ENCODE data around the gene RBM12.

The RBM12 gene

GRCh38 chr20:35651958-35652357 is 12.7 kb downstream of the RBM12 start:
- Mint-ChIP-seq H3K36me3 (peaks cover 19% of the 10 kb centered on the region), H3K9me3 (no peaks in the 10 kb centered on the region), H3K27ac (no peak overlapping the region), H3K27me3 (no peaks in the 10 kb centered on the region), H3K4me1 (peaks cover 17% of the 10 kb centered on the region), H3K4me3 (no peak overlapping the region)
- no peak for ATAC-seq

- ATAC-seq: no peak
- H3K4me3 Mint-ChIP-seq: no peak overlapping the region
- H3K4me1 Mint-ChIP-seq: peaks cover 20% of the 10 kb centered on the region
- peaks cover 19% of the 10 kb centered on the region for H3K36me3 Mint-ChIP-seq
- H3K9me3 Mint-ChIP-seq: no peaks in the 10 kb centered on the region
- no peaks in the 10 kb centered on the region for H3K27me3 Mint-ChIP-seq
- no peak overlapping the region for H3K27ac Mint-ChIP-seq
Observed at GRCh38 chr20:35650632-35651031, 14.1 kb downstream of the RBM12 start.

- Mint-ChIP-seq H3K27me3 (no peaks in the 10 kb centered on the region), H3K9me3 (no peaks in the 10 kb centered on the region), H3K4me3 (no peak overlapping the region), H3K4me1 (peaks cover 25% of the 10 kb centered on the region), H3K27ac (no peak overlapping the region), H3K36me3 (peaks cover 19% of the 10 kb centered on the region)
- ATAC-seq: no peak
Observed at GRCh38 chr20:35648836-35649235, 15.9 kb downstream of the RBM12 start.

GRCh38 chr20:35644806-35645205 is 19.9 kb downstream of the RBM12 start:
- H3K4me1 Mint-ChIP-seq: peaks cover 54% of the 10 kb centered on the region

GRCh38 chr20:35643045-35643444 is 21.7 kb downstream of the RBM12 start:
- no peak for ATAC-seq
- Mint-ChIP-seq H3K36me3 (peaks cover 35% of the 10 kb centered on the region), H3K9me3 (no peaks in the 10 kb centered on the region), H3K27me3 (no peaks in the 10 kb centered on the region), H3K4me1 (peaks cover 58% of the 10 kb centered on the region), H3K4me3 (no peak overlapping the region), H3K27ac (no peak overlapping the region)

More at GRCh38 chr20:35644806-35645205, 19.9 kb downstream of the RBM12 start:
- Mint-ChIP-seq H3K27me3 (no peaks in the 10 kb centered on the region), H3K27ac (no peak overlapping the region), H3K36me3 (peaks cover 38% of the 10 kb centered on the region), H3K9me3 (no peaks in the 10 kb centered on the region), H3K4me3 (no peak overlapping the region)
- ATAC-seq: no peak

- no peak overlapping the region for H3K4me3 Mint-ChIP-seq
- H3K36me3 Mint-ChIP-seq: peaks cover 35% of the 10 kb centered on the region
- peaks cover 71% of the 10 kb centered on the region for H3K4me1 Mint-ChIP-seq
- no peak overlapping the region for H3K27ac Mint-ChIP-seq
- no peaks in the 10 kb centered on the region for H3K9me3 Mint-ChIP-seq
- no peak for ATAC-seq
- no peaks in the 10 kb centered on the region for H3K27me3 Mint-ChIP-seq
Observed at GRCh38 chr20:35641743-35642142, 23.0 kb downstream of the RBM12 start.

GRCh38 chr20:35640724-35641123 is 24.0 kb downstream of the RBM12 start:
- peaks cover 69% of the 10 kb centered on the region for H3K4me1 Mint-ChIP-seq
- H3K9me3 Mint-ChIP-seq: no peaks in the 10 kb centered on the region
- H3K36me3 Mint-ChIP-seq: peaks cover 40% of the 10 kb centered on the region
- no peaks in the 10 kb centered on the region for H3K27me3 Mint-ChIP-seq
- H3K4me3 Mint-ChIP-seq: no peak overlapping the region
- ATAC-seq: no peak
- H3K27ac Mint-ChIP-seq: peak overlapping the region; percentile 33

GRCh38 chr20:35638751-35639150 is 25.9 kb downstream of the RBM12 start:
- Mint-ChIP-seq H3K27me3 (no peaks in the 10 kb centered on the region), H3K4me3 (no peak overlapping the region), H3K27ac (no peak overlapping the region), H3K9me3 (no peaks in the 10 kb centered on the region), H3K36me3 (peaks cover 51% of the 10 kb centered on the region), H3K4me1 (peaks cover 72% of the 10 kb centered on the region)
- ATAC-seq: no peak

- no peak for ATAC-seq
- no peak overlapping the region for H3K4me3 Mint-ChIP-seq
- H3K27ac Mint-ChIP-seq: no peak overlapping the region
- peaks cover 63% of the 10 kb centered on the region for H3K4me1 Mint-ChIP-seq
- no peaks in the 10 kb centered on the region for H3K27me3 Mint-ChIP-seq
- peaks cover 52% of the 10 kb centered on the region for H3K36me3 Mint-ChIP-seq
- H3K9me3 Mint-ChIP-seq: no peaks in the 10 kb centered on the region
Observed at GRCh38 chr20:35637276-35637675, 27.4 kb downstream of the RBM12 start.

GRCh38 chr20:35636095-35636494 is 28.6 kb downstream of the RBM12 start:
- Mint-ChIP-seq H3K4me1 (peaks cover 53% of the 10 kb centered on the region), H3K9me3 (no peaks in the 10 kb centered on the region), H3K27me3 (no peaks in the 10 kb centered on the region), H3K4me3 (no peak overlapping the region), H3K27ac (no peak overlapping the region), H3K36me3 (peaks cover 48% of the 10 kb centered on the region)
- ATAC-seq: no peak

GRCh38 chr20:35635652-35636051 is 29.0 kb downstream of the RBM12 start:
- H3K27me3 Mint-ChIP-seq: no peaks in the 10 kb centered on the region

GRCh38 chr20:35632539-35633115 is 32.1 kb downstream of the RBM12 start:
- no peak for ATAC-seq
- Mint-ChIP-seq H3K4me1 (peaks cover 32% of the 10 kb centered on the region), H3K4me3 (no peak overlapping the region), H3K36me3 (peaks cover 56% of the 10 kb centered on the region), H3K9me3 (no peaks in the 10 kb centered on the region), H3K27me3 (no peaks in the 10 kb centered on the region), H3K27ac (no peak overlapping the region)

More at GRCh38 chr20:35635652-35636051, 29.0 kb downstream of the RBM12 start:
- Mint-ChIP-seq H3K4me3 (no peak overlapping the region), H3K36me3 (peaks cover 45% of the 10 kb centered on the region), H3K9me3 (no peaks in the 10 kb centered on the region), H3K27ac (no peak overlapping the region), H3K4me1 (peaks cover 49% of the 10 kb centered on the region)
- no peak for ATAC-seq

- Mint-ChIP-seq H3K27me3 (no peaks in the 10 kb centered on the region), H3K4me1 (peaks cover 17% of the 10 kb centered on the region), H3K9me3 (no peaks in the 10 kb centered on the region), H3K36me3 (peaks cover 70% of the 10 kb centered on the region), H3K4me3 (no peak overlapping the region), H3K27ac (no peak overlapping the region)
- ATAC-seq: no peak
Observed at GRCh38 chr20:35630636-35631035, 34.1 kb downstream of the RBM12 start.

GRCh38 chr20:35629427-35630145 is 35.1 kb downstream of the RBM12 start:
- Mint-ChIP-seq H3K9me3 (no peaks in the 10 kb centered on the region), H3K27me3 (no peaks in the 10 kb centered on the region), H3K4me3 (no peak overlapping the region), H3K27ac (no peak overlapping the region), H3K4me1 (peaks cover 8% of the 10 kb centered on the region), H3K36me3 (peaks cover 65% of the 10 kb centered on the region)
- no peak for ATAC-seq

GRCh38 chr20:35627121-35627520 is 37.6 kb downstream of the RBM12 start:
- ATAC-seq: no peak
- Mint-ChIP-seq H3K4me1 (peaks cover 1% of the 10 kb centered on the region), H3K27me3 (no peaks in the 10 kb centered on the region), H3K36me3 (peaks cover 50% of the 10 kb centered on the region), H3K9me3 (no peaks in the 10 kb centered on the region), H3K27ac (no peak overlapping the region), H3K4me3 (no peak overlapping the region)

GRCh38 chr20:35626386-35627001 is 38.2 kb downstream of the RBM12 start:
- Mint-ChIP-seq H3K4me3 (no peak overlapping the region), H3K36me3 (peaks cover 50% of the 10 kb centered on the region), H3K9me3 (no peaks in the 10 kb centered on the region), H3K27me3 (no peaks in the 10 kb centered on the region), H3K27ac (no peak overlapping the region), H3K4me1 (no peaks in the 10 kb centered on the region)
- no peak for ATAC-seq
